Astrocyte (in vitro differentiated cells and primary cell): ENCODE results near the gene DTWD1. TPM values are rescaled to one million over a fixed set of nuclear protein-coding genes. Genes with fewer than 3 reads are reported as not detected.

Experiments used
- DNase-seq: peaks from one replicate; pipeline ENCODE4 v3.0.0-alpha.2; 2010; ENCODE audit warnings: low read depth
- FAIRE-seq: peaks from 2 replicates; lab custom pipeline; 2011; peaks lifted over from hg19 to GRCh38; lab: Jason Lieb, UNC
- H2AFZ ChIP-seq: 2 replicates; pipeline ENCODE4 v1.6.0; 2012; ENCODE audit warnings: low read depth, low read length, inconsistent platforms
- H3K27ac ChIP-seq: 2 replicates; pipeline ENCODE4 v1.5.1; 2011; ENCODE audit warnings: low read depth, low read length, inconsistent platforms
- H3K27me3 ChIP-seq: 2 replicates; pipeline ENCODE4 v1.6.0; 2011; ENCODE audit warnings: low read length, inconsistent platforms; ENCODE audit not compliant: insufficient read depth
- H3K36me3 ChIP-seq: 2 replicates; pipeline ENCODE4 v1.5.1; 2011; ENCODE audit warnings: low read length, inconsistent platforms; ENCODE audit not compliant: insufficient read depth
- H3K4me1 ChIP-seq: 2 replicates; pipeline ENCODE4 v1.5.1; 2011; ENCODE audit warnings: low read length, inconsistent platforms; ENCODE audit not compliant: insufficient read depth
- H3K4me2 ChIP-seq: 2 replicates; pipeline ENCODE4 v1.6.0; 2012; ENCODE audit warnings: low read length, inconsistent platforms
- H3K4me3 ChIP-seq: 2 replicates; pipeline ENCODE4 v1.5.1; 2011; ENCODE audit warnings: low read depth, mild to moderate bottlenecking, low read length, inconsistent platforms; ENCODE audit not compliant: insufficient read depth
- H3K79me2 ChIP-seq: 2 replicates; pipeline ENCODE4 v1.6.0; 2012; ENCODE audit warnings: mild to moderate bottlenecking, low read length, inconsistent platforms; ENCODE audit not compliant: insufficient read depth
- H3K9ac ChIP-seq: 2 replicates; pipeline ENCODE4 v1.6.0; 2012; ENCODE audit warnings: mild to moderate bottlenecking, low read length, inconsistent platforms
- H3K9me3 ChIP-seq: 2 replicates; pipeline ENCODE4 v1.5.1; 2012; ENCODE audit warnings: low read depth, mild to moderate bottlenecking, low read length, inconsistent platforms; ENCODE audit not compliant: insufficient read depth
- H4K20me1 ChIP-seq: 2 replicates; pipeline ENCODE4 v1.6.0; 2012; ENCODE audit warnings: low read length, inconsistent platforms; ENCODE audit not compliant: insufficient read depth
- H3K27ac Mint-ChIP-seq: one replicate; pipeline ENCODE4 v1.8.0; 2021; ENCODE audit warnings: mild to moderate bottlenecking, mixed read lengths; ENCODE audit not compliant: unreplicated experiment
- H3K27me3 Mint-ChIP-seq: one replicate; pipeline ENCODE4 v1.8.0; 2021; ENCODE audit warnings: low read depth, mixed read lengths; ENCODE audit not compliant: unreplicated experiment
- H3K36me3 Mint-ChIP-seq: one replicate; pipeline ENCODE4 v1.8.0; 2021; ENCODE audit warnings: low read depth, mixed read lengths; ENCODE audit not compliant: unreplicated experiment
- H3K4me1 Mint-ChIP-seq: one replicate; pipeline ENCODE4 v1.8.0; 2021; ENCODE audit warnings: low read depth, mixed read lengths; ENCODE audit not compliant: unreplicated experiment
- H3K4me3 Mint-ChIP-seq: one replicate; pipeline ENCODE4 v1.8.0; 2021; ENCODE audit warnings: mild to moderate bottlenecking, moderate library complexity, mixed read lengths; ENCODE audit not compliant: unreplicated experiment
- H3K9me3 Mint-ChIP-seq: one replicate; pipeline ENCODE4 v1.8.0; 2021; ENCODE audit warnings: mild to moderate bottlenecking, mixed read lengths; ENCODE audit not compliant: unreplicated experiment
- EZH2 ChIP-seq: IDR thresholded peaks from 2 replicates; pipeline ENCODE4 v1.6.1; 2012; ENCODE audit warnings: mild to moderate bottlenecking, low read length, inconsistent platforms; ENCODE audit not compliant: insufficient read depth
- total RNA-seq: library from RNA; stranded (reverse); gene quantifications from 2 replicates; pipeline ENCODE4 v1.2.1, GENCODE V29; 2021
- TF ChIP-seq, protein P1 (sequence below): IDR thresholded peaks from 2 replicates; pipeline ENCODE4 v1.5.1; 2011; ENCODE audit warnings: low read depth, mild to moderate bottlenecking, inconsistent platforms, low read length, moderate library complexity; ENCODE audit not compliant: insufficient read depth

The DTWD1 gene
- total RNA-seq, 1 donor from 2014 or later: 21.9 TPM

DNA sequence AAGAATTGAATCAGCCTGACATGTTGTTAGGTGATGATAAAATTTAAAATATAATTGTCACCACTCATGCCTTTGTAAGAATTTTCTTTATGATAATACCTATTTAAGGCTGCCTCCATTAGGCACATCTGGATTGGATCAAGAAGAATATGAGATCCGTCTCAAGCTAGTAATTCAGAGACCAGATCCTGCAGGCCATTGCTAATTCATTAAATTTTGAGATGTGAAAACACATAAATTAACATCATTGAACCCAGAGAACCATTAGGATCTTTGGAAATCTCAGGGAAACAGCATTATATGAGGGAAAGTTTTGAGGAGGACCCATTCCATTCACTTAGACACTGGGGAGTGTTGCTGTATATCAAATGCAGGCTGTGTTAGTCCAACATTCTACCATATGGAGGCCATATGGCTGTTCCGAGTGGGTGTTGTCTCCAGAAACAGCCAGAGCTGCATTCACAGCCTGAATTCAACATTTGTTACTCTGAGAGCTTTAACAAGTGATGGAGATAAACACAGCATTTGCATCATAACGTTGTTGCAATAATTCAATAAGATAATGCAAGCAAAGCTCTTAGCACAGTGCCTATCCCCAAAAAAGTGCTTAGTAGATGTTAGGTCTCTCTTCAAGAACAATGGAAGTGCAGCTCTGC, 67.4 kb downstream of the DTWD1 start:
- no peak overlapping the region for H3K9ac ChIP-seq
- Mint-ChIP-seq H3K36me3 (no peaks in the 10 kb centered on the region), H3K4me1 (no peaks in the 10 kb centered on the region), H3K27me3 (no peaks in the 10 kb centered on the region), H3K9me3 (peaks cover 1% of the 10 kb centered on the region), H3K27ac (no peak overlapping the region), H3K4me3 (no peak overlapping the region)
- no peak overlapping the region for H3K27ac ChIP-seq
- H3K4me2 ChIP-seq: no peak overlapping the region
- TF ChIP-seq, protein P1, sequence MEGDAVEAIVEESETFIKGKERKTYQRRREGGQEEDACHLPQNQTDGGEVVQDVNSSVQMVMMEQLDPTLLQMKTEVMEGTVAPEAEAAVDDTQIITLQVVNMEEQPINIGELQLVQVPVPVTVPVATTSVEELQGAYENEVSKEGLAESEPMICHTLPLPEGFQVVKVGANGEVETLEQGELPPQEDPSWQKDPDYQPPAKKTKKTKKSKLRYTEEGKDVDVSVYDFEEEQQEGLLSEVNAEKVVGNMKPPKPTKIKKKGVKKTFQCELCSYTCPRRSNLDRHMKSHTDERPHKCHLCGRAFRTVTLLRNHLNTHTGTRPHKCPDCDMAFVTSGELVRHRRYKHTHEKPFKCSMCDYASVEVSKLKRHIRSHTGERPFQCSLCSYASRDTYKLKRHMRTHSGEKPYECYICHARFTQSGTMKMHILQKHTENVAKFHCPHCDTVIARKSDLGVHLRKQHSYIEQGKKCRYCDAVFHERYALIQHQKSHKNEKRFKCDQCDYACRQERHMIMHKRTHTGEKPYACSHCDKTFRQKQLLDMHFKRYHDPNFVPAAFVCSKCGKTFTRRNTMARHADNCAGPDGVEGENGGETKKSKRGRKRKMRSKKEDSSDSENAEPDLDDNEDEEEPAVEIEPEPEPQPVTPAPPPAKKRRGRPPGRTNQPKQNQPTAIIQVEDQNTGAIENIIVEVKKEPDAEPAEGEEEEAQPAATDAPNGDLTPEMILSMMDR: no peak
- TF ChIP-seq EZH2: no peak
- H4K20me1 ChIP-seq: no peaks in the 10 kb centered on the region
- no peak overlapping the region for H2AFZ ChIP-seq
- no peaks in the 10 kb centered on the region for H3K36me3 ChIP-seq
- H3K9me3 ChIP-seq: no peaks in the 10 kb centered on the region
- H3K4me1 ChIP-seq: no peaks in the 10 kb centered on the region
- H3K27me3 ChIP-seq: no peaks in the 10 kb centered on the region
- no peak overlapping the region for H3K4me3 ChIP-seq
- DNase-seq: no peak
- FAIRE-seq: no peak
- H3K79me2 ChIP-seq: no peaks in the 10 kb centered on the region

DNA sequence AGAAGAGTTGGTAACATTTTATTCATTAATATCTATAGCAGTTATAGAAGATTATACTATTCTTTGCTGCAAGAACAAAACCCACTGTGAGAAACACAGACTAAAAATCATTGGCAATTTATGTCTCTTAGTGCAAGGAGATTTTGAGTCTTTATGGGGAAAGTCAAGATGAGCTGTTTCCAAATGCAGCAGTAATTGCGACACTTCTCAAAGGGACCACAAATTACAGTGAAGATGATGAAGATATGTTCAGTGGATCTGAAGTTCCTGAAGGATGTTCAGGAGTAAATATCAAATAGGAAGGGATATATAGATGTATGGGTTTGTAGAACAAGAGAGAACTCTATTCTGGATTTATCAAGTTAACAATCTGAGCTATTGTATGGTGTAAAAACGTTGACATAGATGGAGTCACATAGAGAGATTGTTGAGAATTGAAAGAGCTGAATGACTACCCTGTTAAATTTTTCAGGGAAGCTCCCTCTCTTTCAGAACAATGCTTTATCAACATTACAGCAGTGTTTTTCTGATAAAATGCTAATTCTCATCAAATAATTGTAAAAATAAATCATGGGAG, 71.8 kb downstream of the DTWD1 start:
- Mint-ChIP-seq H3K4me3 (no peak overlapping the region), H3K27me3 (no peaks in the 10 kb centered on the region), H3K4me1 (no peaks in the 10 kb centered on the region), H3K27ac (no peak overlapping the region), H3K36me3 (no peaks in the 10 kb centered on the region), H3K9me3 (no peaks in the 10 kb centered on the region)
- no peak overlapping the region for H2AFZ ChIP-seq
- H3K4me1 ChIP-seq: no peaks in the 10 kb centered on the region
- no peak overlapping the region for H3K4me2 ChIP-seq
- no peaks in the 10 kb centered on the region for H3K9me3 ChIP-seq
- TF ChIP-seq, protein P1: no peak
- TF ChIP-seq EZH2: no peak
- no peak overlapping the region for H3K4me3 ChIP-seq
- no peaks in the 10 kb centered on the region for H3K79me2 ChIP-seq
- H3K27ac ChIP-seq: no peak overlapping the region
- DNase-seq: no peak
- FAIRE-seq: no peak
- no peak overlapping the region for H3K9ac ChIP-seq
- no peaks in the 10 kb centered on the region for H3K36me3 ChIP-seq
- no peaks in the 10 kb centered on the region for H3K27me3 ChIP-seq
- no peaks in the 10 kb centered on the region for H4K20me1 ChIP-seq

DNA sequence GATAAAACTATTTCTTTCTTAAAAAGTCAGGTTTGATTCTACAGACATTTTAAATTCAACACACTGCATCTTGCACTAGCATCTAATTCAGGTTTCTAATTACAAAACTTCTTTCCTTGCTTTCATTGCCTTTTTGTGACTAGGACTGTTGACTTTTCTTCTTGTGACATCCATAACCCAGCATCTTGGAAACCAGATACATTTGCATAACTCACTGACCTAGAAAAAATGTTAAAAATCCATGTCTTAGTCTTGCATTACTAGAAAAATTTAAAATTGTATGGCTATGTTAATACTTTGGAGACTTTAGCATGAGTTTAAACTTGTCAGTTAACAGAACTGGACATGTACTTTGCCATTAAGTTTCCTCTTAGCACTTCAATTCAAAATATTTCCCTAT, 72.7 kb downstream of the DTWD1 start:
- Histone ChIP-seq H3K4me3 (no peak overlapping the region), H3K4me1 (no peaks in the 10 kb centered on the region), H2AFZ (no peak overlapping the region), H3K79me2 (no peaks in the 10 kb centered on the region), H4K20me1 (no peaks in the 10 kb centered on the region), H3K4me2 (no peak overlapping the region), H3K36me3 (no peaks in the 10 kb centered on the region), H3K27ac (no peak overlapping the region), H3K27me3 (no peaks in the 10 kb centered on the region), H3K9me3 (no peaks in the 10 kb centered on the region), H3K9ac (no peak overlapping the region)
- no peaks in the 10 kb centered on the region for H3K36me3 Mint-ChIP-seq
- H3K27me3 Mint-ChIP-seq: no peaks in the 10 kb centered on the region
- no peak for TF ChIP-seq EZH2
- TF ChIP-seq, protein P1: no peak
- no peaks in the 10 kb centered on the region for H3K4me1 Mint-ChIP-seq
- no peak for DNase-seq
- peak; percentile 83 for FAIRE-seq
- H3K27ac Mint-ChIP-seq: no peak overlapping the region
- H3K9me3 Mint-ChIP-seq: no peaks in the 10 kb centered on the region
- no peak overlapping the region for H3K4me3 Mint-ChIP-seq
